Dedifferentiated amniotic fluid mesenchymal stem cell (primary cell): Measurements from ENCODE around the gene SNTB2.

Experiments
- DNase-seq: peaks from one replicate; pipeline ENCODE4 v3.0.0-alpha.2; 2016; ENCODE audit errors: extremely low spot score

The SNTB2 gene

GRCh38 chr16:69340095-69340644 is 153.2 kb downstream of the SNTB2 start:
- no peak for DNase-seq

- DNase-seq = no peak
Measured at GRCh38 chr16:69344171-69344570, 157.2 kb downstream of the SNTB2 start.

GRCh38 chr16:69345923-69346322 is 159.0 kb downstream of the SNTB2 start:
- DNase-seq = no peak

DNA sequence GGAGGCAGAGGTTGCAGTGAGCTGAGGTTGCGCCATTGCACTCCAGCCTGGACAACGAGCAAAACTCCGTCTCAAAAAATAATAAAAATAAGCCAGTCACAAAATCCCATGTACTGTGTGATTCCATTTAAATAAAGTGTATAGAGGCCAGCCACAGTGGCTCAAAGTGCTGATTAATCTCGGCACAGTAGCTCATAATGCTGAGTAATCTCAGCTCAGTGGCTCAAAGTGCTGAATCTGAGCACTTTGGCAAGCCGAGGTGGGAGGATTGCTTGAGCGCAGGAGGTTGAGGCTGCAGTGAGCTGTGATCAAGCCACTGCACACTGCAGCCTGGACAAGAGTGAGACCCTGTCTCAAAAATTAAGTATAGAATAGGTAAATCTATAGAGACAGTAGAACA is 159.7 kb downstream of the SNTB2 start:
- DNase-seq = no peak

DNA sequence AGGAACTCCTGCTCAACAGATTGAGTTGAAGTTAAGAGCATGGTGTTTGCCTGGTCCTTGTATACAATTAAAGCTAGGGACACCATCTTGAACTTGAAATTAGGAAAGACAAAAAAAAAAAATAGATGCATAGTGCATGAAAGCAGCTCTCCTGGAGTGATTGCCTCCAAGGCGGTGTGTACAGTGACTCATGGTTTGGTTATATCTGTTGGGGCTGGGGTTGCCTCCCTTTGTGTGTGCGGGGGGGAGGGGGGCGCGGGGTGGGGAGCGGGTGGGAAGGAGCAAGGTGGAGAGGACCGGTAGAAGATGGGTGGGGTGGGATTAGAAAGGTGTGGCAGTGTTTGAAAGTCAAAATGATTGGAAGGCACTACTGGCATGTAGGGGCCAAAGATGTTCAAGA is 161.3 kb downstream of the SNTB2 start:
- DNase-seq = no peak

- DNase-seq = no peak
Measured at GRCh38 chr16:69349536-69349935, 162.6 kb downstream of the SNTB2 start.

- no peak for DNase-seq
Measured at GRCh38 chr16:69350536-69351133, 163.7 kb downstream of the SNTB2 start.

DNA sequence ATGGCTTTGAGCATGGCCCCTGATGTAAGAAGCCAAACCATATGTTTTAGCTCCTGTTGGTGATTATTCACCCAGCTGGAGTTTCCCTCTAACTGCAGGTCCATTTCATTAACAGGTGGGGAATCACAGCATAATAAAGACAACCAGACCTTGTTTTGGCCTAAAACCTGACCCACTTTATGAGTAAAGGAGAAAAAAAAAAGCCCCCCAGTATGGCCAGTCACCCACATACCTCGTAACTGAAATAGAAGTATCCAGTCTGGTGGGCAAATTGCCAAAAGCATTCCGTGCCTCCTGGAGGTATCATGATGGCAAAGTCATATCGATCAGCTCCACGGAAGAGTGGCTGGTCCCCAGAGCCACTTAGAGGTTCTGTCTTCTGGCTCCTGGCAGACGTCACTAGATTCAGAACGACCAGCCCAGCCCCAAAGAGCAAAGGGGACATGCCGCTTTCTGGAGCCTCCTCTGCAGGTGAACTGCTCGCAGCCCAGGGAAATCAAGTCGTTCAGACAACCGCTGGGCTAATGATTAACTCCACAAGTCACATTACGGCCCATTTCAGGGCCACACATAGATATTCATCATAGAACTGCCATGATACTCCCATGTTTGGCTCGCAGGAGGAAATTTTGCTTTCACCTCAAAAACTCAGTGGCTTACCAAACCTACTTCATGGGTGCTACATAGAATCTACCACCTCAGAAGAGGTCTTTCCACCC is 164.5 kb downstream of the SNTB2 start, which contains the start of gene TMED6:
Gene TMED6 (minus strand): TSS at position 478 of the 719 bp plus-strand sequence. CDS start 33 bp downstream, at position 445.
- DNase-seq = no peak
